HG03520 (cell line): Measurements from ENCODE around the gene BRD1.
"Not testable (repeated sequence)": the region's sequence is repeated elsewhere in the genome, so short reads cannot be mapped to it uniquely, and the experiment has no call there.

Source experiments
- ATAC-seq: cut with Tn5 transposase; IDR thresholded peaks from one replicate; pipeline ENCODE4 v1.9.1; 2021; ENCODE audit warnings: mild to moderate bottlenecking, moderate library complexity; ENCODE audit not compliant: unreplicated experiment

The BRD1 gene

DNA sequence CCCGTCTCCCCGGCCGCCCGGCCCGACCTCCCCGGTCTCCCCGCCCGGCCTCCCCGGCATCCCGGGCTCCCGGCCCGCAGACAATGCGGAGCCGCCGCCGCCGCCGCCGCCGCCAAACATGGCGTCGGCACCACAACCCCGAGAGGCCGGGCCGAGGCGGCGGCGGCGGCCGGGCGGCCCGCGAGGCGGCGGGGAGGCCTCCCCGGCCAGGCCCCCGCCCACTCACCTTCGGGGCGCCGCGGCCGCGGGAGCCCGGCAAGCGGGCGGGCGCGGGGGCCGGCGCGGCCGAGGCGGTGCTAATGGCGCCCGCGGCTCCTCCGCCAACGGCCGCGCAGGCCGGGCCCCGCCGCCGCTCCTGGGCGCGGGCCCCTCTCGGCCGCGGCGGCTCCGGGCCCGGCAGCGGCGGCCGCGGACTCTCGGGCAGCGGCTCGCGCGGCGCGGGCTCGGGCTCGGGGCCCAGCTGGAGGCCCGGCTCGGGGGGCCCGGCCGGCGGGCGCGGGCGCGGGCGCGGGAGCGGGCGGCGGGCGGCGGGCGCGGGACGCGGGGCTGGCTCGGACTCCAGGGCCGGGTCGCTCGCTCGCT lies 311 bp downstream of the BRD1 start:
- no peak for ATAC-seq

DNA sequence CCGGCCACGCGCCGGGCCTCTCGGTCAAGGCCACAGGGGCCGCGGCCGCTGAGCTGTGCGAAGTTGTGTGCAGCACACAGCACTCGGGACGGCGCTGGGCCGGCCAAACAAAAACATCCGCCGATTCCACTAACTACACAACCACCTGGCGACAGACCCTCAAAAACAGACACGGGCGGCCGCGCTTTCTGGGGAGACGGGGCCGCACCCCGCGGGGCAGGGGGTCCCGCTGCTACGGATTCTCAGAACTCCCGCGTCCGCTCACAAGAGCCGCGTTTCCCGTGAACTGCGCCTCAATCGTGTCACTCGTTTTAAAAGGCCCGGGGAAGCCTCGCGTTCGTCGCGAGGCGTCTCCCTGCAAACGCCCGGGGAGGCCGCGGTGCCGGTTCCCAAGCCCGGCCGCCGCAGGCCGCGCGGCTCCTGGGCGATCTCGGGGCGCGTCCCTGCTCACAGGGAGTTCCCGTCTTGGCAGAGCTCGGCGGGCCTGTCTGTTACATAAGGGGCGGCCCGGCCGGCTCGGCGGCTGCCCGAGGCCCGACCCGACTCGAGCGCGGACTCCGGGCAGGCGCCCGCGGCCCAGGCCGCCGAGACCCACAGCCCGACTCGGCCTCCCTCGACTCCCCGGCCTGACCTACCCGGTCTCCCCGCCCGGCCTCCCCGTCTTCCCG lies 936 bp downstream of the BRD1 start:
- no peak for ATAC-seq

- ATAC-seq: no peak
Measured at GRCh38 chr22:49825944-49826602, 1.6 kb downstream of the BRD1 start.

GRCh38 chr22:49825436-49825835 lies 2.2 kb downstream of the BRD1 start:
- ATAC-seq: no peak

DNA sequence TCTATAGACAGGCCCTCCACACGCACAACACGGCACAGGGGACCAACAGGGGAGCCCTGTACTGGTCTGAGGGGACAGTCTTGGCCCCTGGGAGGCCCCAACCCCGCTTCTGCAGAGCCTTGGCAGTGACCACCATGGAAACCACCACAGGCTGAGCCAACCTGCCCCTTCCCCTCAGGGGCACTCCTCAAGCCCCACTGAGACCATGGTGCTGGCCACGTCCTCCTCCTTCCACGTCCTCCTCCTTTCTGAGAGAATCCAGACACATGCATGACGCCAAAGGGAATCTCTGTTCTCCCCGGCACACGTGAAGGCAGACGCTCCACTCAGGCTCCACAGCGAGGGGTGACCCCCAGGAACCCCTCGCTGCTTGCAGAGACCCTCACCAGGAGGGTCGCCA lies 2.7 kb downstream of the BRD1 start:
- ATAC-seq: no peak

DNA sequence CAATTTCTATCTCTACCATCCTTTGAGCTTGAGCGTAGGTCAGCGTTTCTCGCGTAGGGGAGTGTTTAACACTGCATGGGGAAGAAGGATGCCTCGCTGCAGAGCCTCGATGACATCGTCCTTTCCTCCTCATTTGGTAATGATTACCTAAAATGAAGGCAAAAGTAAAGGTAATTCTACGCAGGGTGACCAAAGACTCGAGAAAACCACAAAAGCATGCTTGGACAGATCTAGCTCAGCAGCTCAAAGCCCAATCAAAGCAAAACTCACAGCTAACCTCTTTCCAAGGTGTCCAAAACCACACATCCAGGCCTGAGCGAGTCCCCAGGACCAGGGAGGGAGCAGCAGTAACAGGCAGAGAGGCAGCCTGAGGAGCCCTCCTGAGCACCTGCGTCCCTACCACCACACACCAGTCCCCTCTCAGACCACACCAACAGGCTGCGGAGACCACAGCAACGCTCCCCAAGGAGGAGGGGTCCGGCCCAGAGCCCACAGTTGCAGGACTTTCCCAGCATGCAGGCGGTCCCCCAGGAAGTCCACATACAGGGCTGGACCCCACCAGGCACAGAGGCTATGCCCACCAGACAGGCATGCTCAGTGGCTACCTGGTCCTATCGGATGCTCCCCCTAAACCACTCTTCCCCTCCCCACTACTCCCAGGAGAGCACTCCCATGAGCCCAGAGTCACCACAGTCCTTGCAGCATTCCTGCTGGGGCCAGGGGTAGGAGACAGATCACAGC lies 3.3 kb downstream of the BRD1 start:
- ATAC-seq: no peak

GRCh38 chr22:49823289-49824045 lies 4.2 kb downstream of the BRD1 start:
- ATAC-seq: no peak

DNA sequence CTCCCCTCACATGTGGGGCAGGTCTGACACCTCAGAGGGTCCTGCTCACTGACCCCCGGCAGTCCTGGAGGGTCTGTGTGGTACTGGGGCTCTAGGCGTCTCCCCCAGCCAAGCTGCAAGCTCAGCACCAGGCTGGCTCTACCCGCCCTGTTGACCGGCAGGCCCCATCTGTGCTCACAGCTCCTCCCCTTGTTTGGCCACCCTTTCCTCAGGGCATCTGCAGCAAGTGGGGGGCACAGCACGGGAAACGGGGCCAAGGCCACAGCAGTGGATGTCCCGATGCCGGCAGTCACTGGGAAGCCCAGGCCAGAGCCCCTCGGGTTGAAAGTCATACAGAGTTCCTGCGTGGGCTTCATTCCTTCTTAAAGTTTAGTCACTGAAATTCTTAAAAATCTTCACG lies 5.9 kb downstream of the BRD1 start:
- not testable (repeated sequence) for ATAC-seq

DNA sequence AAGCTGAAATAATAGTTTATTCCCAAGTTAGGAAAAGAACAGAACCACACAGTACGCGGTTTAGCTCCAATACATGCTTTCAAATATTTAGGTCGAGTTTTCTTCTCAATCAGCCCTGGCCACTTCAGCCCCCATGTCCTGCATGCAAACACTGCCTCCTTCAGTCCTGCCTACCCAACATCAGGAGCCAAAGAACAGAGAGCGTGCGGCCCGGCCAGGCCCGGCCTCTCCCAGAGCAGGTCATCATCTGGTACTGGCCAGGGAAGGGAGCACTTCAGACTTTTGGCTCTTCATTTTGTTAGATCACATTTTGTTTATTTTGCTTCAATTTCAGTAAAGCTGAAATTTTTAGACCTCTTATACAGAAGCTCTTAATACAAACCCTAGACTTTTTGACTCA lies 6.7 kb downstream of the BRD1 start:
- ATAC-seq: no peak

DNA sequence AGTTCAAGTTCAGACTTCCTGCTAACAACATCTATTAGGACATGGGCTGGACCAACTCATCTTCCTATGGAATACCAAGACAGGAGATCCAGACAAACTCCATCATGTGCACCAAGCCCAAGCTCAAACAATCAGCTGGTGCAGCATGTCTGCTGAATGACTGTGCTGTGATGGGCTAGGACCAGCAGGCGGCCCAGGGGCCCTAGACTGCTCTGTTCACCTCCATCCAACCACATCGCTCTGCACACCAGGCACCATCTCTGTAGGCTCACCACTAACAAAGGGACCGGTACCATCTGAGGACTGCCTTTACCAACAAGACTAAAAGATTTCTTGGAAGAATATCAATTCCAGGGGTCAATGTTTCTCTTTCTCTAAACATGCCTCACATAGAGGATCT lies 10.3 kb downstream of the BRD1 start:
- ATAC-seq: no peak

- no peak for ATAC-seq
Measured at GRCh38 chr22:49815641-49816091, 12.0 kb downstream of the BRD1 start.

DNA sequence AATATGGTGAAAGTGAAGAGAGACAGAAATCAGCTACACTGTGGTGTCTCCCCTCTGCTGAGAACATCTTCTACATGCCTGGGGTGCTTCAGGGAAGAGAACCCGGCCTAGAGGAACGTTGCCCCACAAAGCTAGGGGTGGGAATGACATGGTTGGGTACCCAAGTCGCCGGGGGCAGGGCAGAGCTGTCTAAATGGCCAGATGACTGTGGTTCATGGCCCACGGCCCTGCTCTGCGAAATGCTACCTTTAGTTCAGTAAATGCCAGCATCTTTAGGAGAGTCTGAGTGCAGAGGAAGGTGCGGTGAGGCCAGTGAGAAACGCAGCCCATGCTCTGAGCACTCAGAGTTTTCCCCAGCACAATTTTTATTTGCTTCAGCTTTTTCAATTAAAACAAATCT lies 12.8 kb downstream of the BRD1 start:
- no peak for ATAC-seq

DNA sequence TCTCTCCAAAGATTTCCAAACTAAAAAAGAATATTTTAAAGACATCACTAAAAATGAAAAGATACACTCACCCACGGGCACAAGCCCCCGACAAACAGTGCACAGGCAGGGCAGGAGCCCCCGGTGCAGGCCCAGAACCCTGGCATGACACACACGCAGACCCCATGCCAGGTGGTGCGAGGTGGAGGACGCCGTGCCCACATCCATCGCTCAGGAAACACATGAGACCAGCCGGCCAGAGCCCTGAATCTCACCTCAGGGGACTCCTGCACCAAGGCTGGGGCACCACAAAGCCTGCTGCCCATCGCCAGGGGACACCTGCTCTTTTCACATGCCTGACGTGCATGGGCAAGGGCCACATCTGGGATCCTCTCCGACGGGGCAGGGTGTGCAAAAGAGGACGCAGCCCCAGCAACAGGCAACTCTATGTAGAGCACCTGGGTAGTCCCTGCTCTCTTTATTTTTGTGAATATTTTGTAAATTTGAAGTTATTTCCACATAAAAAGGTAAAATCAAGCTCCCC lies 13.4 kb downstream of the BRD1 start:
- ATAC-seq: no peak

DNA sequence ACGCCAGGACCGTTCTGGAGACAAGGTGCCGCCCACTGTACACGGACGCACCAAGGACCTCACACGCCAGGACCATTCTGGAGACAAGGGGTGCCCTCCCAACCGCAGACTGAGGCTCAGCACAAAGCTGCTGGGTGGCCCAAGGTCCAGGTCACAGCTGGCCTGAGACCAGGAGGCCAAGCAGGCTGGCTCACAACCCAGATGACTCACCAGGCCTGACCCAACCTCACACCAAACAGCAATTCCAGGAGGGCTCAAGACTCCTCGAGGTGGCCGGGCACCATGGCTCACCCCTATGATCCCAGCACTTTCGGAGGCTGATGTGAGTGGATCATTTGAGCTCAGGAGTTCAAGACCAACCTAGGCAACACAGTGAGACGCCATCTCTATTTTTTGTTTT lies 14.8 kb downstream of the BRD1 start:
- ATAC-seq: no peak

- ATAC-seq: no peak
Measured at GRCh38 chr22:49811020-49811791, 16.5 kb downstream of the BRD1 start.

DNA sequence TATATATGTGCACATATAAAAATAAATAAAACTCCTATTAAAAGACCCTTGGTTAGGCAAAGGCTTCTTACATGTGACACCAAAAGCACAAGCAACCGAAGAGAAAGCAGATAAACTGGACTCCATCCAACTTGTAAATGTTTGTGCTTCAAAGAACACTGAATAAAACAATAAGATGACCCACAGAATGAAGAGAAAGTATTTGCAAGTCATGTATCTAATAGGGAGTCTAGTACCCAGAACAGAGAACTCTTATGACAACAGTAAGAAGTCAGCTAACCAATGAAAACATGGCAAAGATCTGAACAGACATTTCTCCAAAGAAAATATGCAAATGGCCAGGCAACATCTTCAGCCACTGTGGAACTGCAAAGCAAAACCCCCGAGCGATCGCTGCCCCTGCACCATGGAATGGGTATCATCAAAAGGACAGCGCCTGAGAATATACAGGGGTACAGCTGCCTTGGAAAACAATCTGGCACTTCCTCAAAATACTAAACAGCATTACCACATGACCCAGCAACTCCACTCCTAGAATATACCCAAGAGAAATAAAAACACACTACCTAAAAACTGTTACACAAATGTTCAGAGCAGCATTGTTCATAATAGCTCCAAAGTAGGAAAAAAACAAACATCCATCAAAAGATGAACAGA lies 17.2 kb downstream of the BRD1 start:
- no peak for ATAC-seq

GRCh38 chr22:49807780-49808708 lies 19.6 kb downstream of the BRD1 start:
- no peak for ATAC-seq

GRCh38 chr22:49807129-49807528 lies 20.5 kb downstream of the BRD1 start:
- no peak for ATAC-seq
